CD4-positive, alpha-beta T cell treated with Interleukin-4 for 1 hour (primary cell): ENCODE data around the gene LRMDA.

Experiments
- DNase-seq, 2 donors: peaks; one replicate each; pipeline ENCODE4 v3.0.0-alpha.2; 2020 to 2022

LRMDA gene

GRCh38 chr10:75801661-75802060 is 370.2 kb downstream of the LRMDA start:
- no peak for DNase-seq

GRCh38 chr10:75803121-75803520 is 371.7 kb downstream of the LRMDA start:
- no peak for DNase-seq

GRCh38 chr10:75803816-75804552 is 372.6 kb downstream of the LRMDA start:
- no peak for DNase-seq

- no peak for DNase-seq
Observed at GRCh38 chr10:75806186-75806585, 374.8 kb downstream of the LRMDA start.

GRCh38 chr10:75807456-75807855 is 376.0 kb downstream of the LRMDA start:
- DNase-seq: no peak

- no peak for DNase-seq
Observed at GRCh38 chr10:75809003-75809402, 377.6 kb downstream of the LRMDA start.

GRCh38 chr10:75814014-75814413 is 382.6 kb downstream of the LRMDA start:
- no peak for DNase-seq

GRCh38 chr10:75815066-75815465 is 383.6 kb downstream of the LRMDA start:
- no peak for DNase-seq

- DNase-seq: no peak
Observed at GRCh38 chr10:75817198-75817597, 385.8 kb downstream of the LRMDA start.

GRCh38 chr10:75818552-75818951 is 387.1 kb downstream of the LRMDA start:
- no peak for DNase-seq

- no peak for DNase-seq
Observed at GRCh38 chr10:75825235-75825634, 393.8 kb downstream of the LRMDA start.

GRCh38 chr10:75825661-75826060 is 394.2 kb downstream of the LRMDA start:
- DNase-seq: no peak

GRCh38 chr10:75826846-75827245 is 395.4 kb downstream of the LRMDA start:
- no peak for DNase-seq

GRCh38 chr10:75827587-75828021 is 396.2 kb downstream of the LRMDA start:
- DNase-seq: no peak

- no peak for DNase-seq
Observed at GRCh38 chr10:75828413-75828812, 397.0 kb downstream of the LRMDA start.

GRCh38 chr10:75836064-75836463 is 404.6 kb downstream of the LRMDA start:
- no peak for DNase-seq

GRCh38 chr10:75838486-75838885 is 407.1 kb downstream of the LRMDA start:
- no peak for DNase-seq

GRCh38 chr10:75839020-75839419 is 407.6 kb downstream of the LRMDA start:
- no peak for DNase-seq

GRCh38 chr10:75841266-75841665 is 409.8 kb downstream of the LRMDA start:
- DNase-seq: no peak

- no peak for DNase-seq
Observed at GRCh38 chr10:75845176-75845947, 413.9 kb downstream of the LRMDA start.

GRCh38 chr10:75847477-75847876 is 416.1 kb downstream of the LRMDA start:
- no peak for DNase-seq

- no peak for DNase-seq
Observed at GRCh38 chr10:75851580-75852345, 420.3 kb downstream of the LRMDA start.

GRCh38 chr10:75852851-75853484 is 421.5 kb downstream of the LRMDA start:
- no peak for DNase-seq
